HepG2 (cell line): ENCODE data around the gene STXBP2. TPM values are rescaled to one million over a fixed set of nuclear protein-coding genes. Genes with fewer than 3 reads are reported as not detected.

Source experiments
- ATAC-seq: fragments of 200-7000 bp; cut with Tn5 transposase; 3 replicates; pipeline ENCODE4 v1.9.1; 2020; ENCODE audit warnings: mild to moderate bottlenecking, moderate library complexity
- BruUV-seq: library from RNA; stranded (reverse); fragments of 400-500 nt; replicated peaks from 2 replicates; lab custom pipeline; 2021; lab: Mats Ljungman, UMichigan
- CTCF ChIA-PET: fragments of 300-600 bp; formaldehyde crosslinking; extraction: SDS; loops from one replicate; lab custom pipeline; 2021; ENCODE audit warnings: low total read pairs, inconsistent platforms, low intra/inter-chr PET ratio; lab: Yijun Ruan, JAX
- POLR2A ChIA-PET: fragments of 350-600 bp; sonication (Branson Sonifier 250); formaldehyde crosslinking; loops from one replicate; lab custom pipeline; 2020; ENCODE audit warnings: antibody characterized with exemption, inconsistent platforms; lab: Yijun Ruan, JAX
- DNase-seq: peaks from one replicate; pipeline ENCODE4 v3.0.0-alpha.2; 2015; ENCODE audit warnings: low spot score
- FAIRE-seq: peaks from 3 replicates; lab custom pipeline; 2011; peaks lifted over from hg19 to GRCh38; lab: Jason Lieb, UNC
- H2AFZ ChIP-seq: one replicate; pipeline ENCODE4 v1.6.1; 2011; ENCODE audit warnings: low read length, inconsistent platforms
- H3K27ac ChIP-seq: fragments of 300-600 bp; 3 replicates; pipeline ENCODE4 v1.8.0; 2011; ENCODE audit warnings: mixed run types, mild to moderate bottlenecking, mixed read lengths, low read length, inconsistent platforms; ENCODE audit not compliant: insufficient read depth; ENCODE audit errors: extremely low read length
- H3K27me3 ChIP-seq, 2 experiments: fragments of 200-600 bp in 1 of 2; 2 replicates in 1 of 2; 3 replicates in 1 of 2; pipeline versions ENCODE4 v1.6.0 to v1.8.0; 2011; ENCODE audit warnings: low read length in 2 of 2, mild to moderate bottlenecking in 2 of 2, moderate library complexity in 2 of 2, inconsistent platforms in 1 of 2; ENCODE audit not compliant: insufficient read depth in 2 of 2, control insufficient read depth in 1 of 2
- H3K36me3 ChIP-seq, 2 experiments: fragments of 200-600 bp in 1 of 2; replicated peaks in 1 of 2; 2 replicates in 1 of 2; 3 replicates in 1 of 2; pipeline versions ENCODE4 v1.5.1 to v1.8.0; 2011; ENCODE audit warnings: low read length in 2 of 2, inconsistent platforms in 1 of 2; ENCODE audit not compliant: insufficient read depth in 2 of 2, control insufficient read depth in 1 of 2
- H3K4me1 ChIP-seq: 2 replicates; pipeline ENCODE4 v1.5.1; 2012; ENCODE audit warnings: low read length, inconsistent platforms; ENCODE audit not compliant: insufficient read depth
- H3K4me2 ChIP-seq: 2 replicates; pipeline ENCODE4 v1.6.0; 2011; ENCODE audit warnings: low read depth, low read length, inconsistent platforms
- H3K4me3 ChIP-seq, 3 experiments: fragments of 200-600 bp in 1 of 3; sonication (generic), shearing (Covaris generic) in 1 of 3; replicated peaks in 1 of 3; 2 replicates each; pipeline ENCODE4 v1.5.1; 2011 to 2016; ENCODE audit warnings: low read length in 3 of 3, inconsistent platforms in 2 of 3, low read depth in 2 of 3, mild to moderate bottlenecking in 2 of 3, control low read depth in 1 of 3, mixed read lengths in 1 of 3; ENCODE audit not compliant: insufficient read depth in 1 of 3
- H3K79me2 ChIP-seq: one replicate; pipeline ENCODE4 v1.6.1; 2011; ENCODE audit warnings: low read length, inconsistent platforms; ENCODE audit not compliant: insufficient read depth
- H3K9ac ChIP-seq: 2 replicates; pipeline ENCODE4 v1.6.0; 2011; ENCODE audit warnings: mild to moderate bottlenecking, low read depth, low read length, inconsistent platforms; ENCODE audit not compliant: insufficient read depth
- H3K9me3 ChIP-seq: 2 replicates; pipeline ENCODE4 v1.5.1; 2012; ENCODE audit warnings: mild to moderate bottlenecking, low read length
- H4K20me1 ChIP-seq: 2 replicates; pipeline ENCODE4 v1.6.0; 2011; ENCODE audit warnings: inconsistent platforms, mild to moderate bottlenecking, low read length, moderate library complexity; ENCODE audit not compliant: insufficient read depth
- ATF7 ChIP-seq, 2 experiments: fragments of 450-650 bp in 1 of 2; sonication (generic) in 1 of 2; formaldehyde crosslinking in 1 of 2; IDR thresholded peaks; 2 replicates each; pipeline versions ENCODE4 v1.4.0 to v1.6.1; 2016 to 2020; ENCODE audit warnings: antibody characterized with exemption in 1 of 2, mild to moderate bottlenecking in 1 of 2, missing genetic modification reagents in 1 of 2
- BRCA1 ChIP-seq: sonication (generic); formaldehyde crosslinking; IDR thresholded peaks from 2 replicates; pipeline ENCODE4 v1.4.0; 2020; ENCODE audit warnings: missing genetic modification reagents
- CTCF ChIP-seq: sonication (generic); formaldehyde crosslinking; IDR thresholded peaks from 2 replicates; pipeline ENCODE4 v1.5.0; 2020; ENCODE audit warnings: mild to moderate bottlenecking, missing genetic modification reagents, moderate library complexity
- MYNN ChIP-seq: sonication (generic); formaldehyde crosslinking; IDR thresholded peaks from 2 replicates; pipeline ENCODE4 v1.4.0; 2020; ENCODE audit warnings: mild to moderate bottlenecking, low read depth, missing genetic modification reagents
- POLR2G ChIP-seq: fragments of 200-400 bp; formaldehyde crosslinking; IDR thresholded peaks from 2 replicates; pipeline ENCODE4 v1.6.1; 2018; ENCODE audit warnings: mild to moderate bottlenecking, low read depth, low read length, moderate library complexity
- REXO4 ChIP-seq: sonication (generic); formaldehyde crosslinking; IDR thresholded peaks from 2 replicates; pipeline ENCODE4 v1.8.0; 2022; ENCODE audit warnings: missing genetic modification reagents, mild to moderate bottlenecking, borderline replicate concordance
- TAF15 ChIP-seq: fragments of 200-400 bp; formaldehyde crosslinking; IDR thresholded peaks from one replicate; pipeline ENCODE4 v1.6.1; 2018; ENCODE audit warnings: mild to moderate bottlenecking, low read depth, low read length; ENCODE audit not compliant: poor library complexity, severe bottlenecking
- ZBTB26 ChIP-seq: IDR thresholded peaks from 2 replicates; pipeline ENCODE4 v1.6.1; 2016; ENCODE audit warnings: missing compliant biosample characterization, missing genetic modification reagents, borderline replicate concordance
- ZNF121 ChIP-seq: sonication (generic); formaldehyde crosslinking; IDR thresholded peaks from 2 replicates; pipeline ENCODE4 v1.5.0; 2020; ENCODE audit warnings: mild to moderate bottlenecking, missing genetic modification reagents
- ZNF274 ChIP-seq: sonication (generic); formaldehyde crosslinking; IDR thresholded peaks from 2 replicates; pipeline ENCODE4 v1.5.1; 2020; ENCODE audit warnings: mild to moderate bottlenecking, missing genetic modification reagents
- ZNF441 ChIP-seq: sonication (generic); formaldehyde crosslinking; IDR thresholded peaks from 2 replicates; pipeline ENCODE4 v1.7.0; 2021; ENCODE audit warnings: missing genetic modification reagents, borderline replicate concordance
- ZNF460 ChIP-seq: sonication (generic); formaldehyde crosslinking; IDR thresholded peaks from 2 replicates; pipeline ENCODE4 v1.5.1; 2020; ENCODE audit warnings: missing genetic modification reagents, mild to moderate bottlenecking, borderline replicate concordance
- ZNF501 ChIP-seq: sonication (generic); formaldehyde crosslinking; IDR thresholded peaks from 2 replicates; pipeline ENCODE4 v1.5.1; 2020; ENCODE audit warnings: mild to moderate bottlenecking, moderate library complexity, missing genetic modification reagents
- ZNF782 ChIP-seq: sonication (generic); formaldehyde crosslinking; IDR thresholded peaks from 2 replicates; pipeline ENCODE4 v1.4.0; 2020; ENCODE audit warnings: missing genetic modification reagents, mild to moderate bottlenecking, borderline replicate concordance
- WGBS: methylation state at CpG from one replicate; pipeline ENCODE4 v1.1.6; 2017; ENCODE audit warnings: low lambda C conversion rate; 5-methylcytosine and 5-hydroxymethylcytosine counted together
- in situ Hi-C: cut with HindIII; loops from 2 replicates; pipeline ENCODE4 v1.10.0; 2017; ENCODE audit warnings: low pct_unique_long_range_greater_than_20kb; ENCODE audit not compliant: extremely low pct_ligation_motif_present
- intact Hi-C: fragments of 100-400 bp; cut with micrococcal nuclease; formaldehyde crosslinking; loops from one replicate; pipeline ENCODE4 v1.10.0; 2022; ENCODE audit not compliant: unreplicated experiment
- polyA plus RNA-seq, 8 experiments: library from polyadenylated mRNA; depleted of rRNA in 3 of 8; stranded (reverse) in 7 of 8; unstranded in 1 of 8; fragments of >200 nt; fragmentation: Illumina TruSeq in 4 of 8; extraction: Trizol in 4 of 8; gene quantifications; 2 replicates each; pipeline versions ENCODE4 v1.2.1 to v1.2.3, GENCODE V29; 2011 to 2016; ENCODE audit warnings: low read depth in 4 of 8, missing spikeins in 1 of 8, mixed read lengths in 1 of 8; ENCODE audit not compliant: insufficient read depth in 1 of 8
- total RNA-seq, 5 experiments: library from RNA; depleted of rRNA; stranded (reverse); fragments of >200 nt; fragmentation: Illumina TruSeq; extraction: Trizol; gene quantifications; 2 replicates each; pipeline ENCODE4 v1.2.3, GENCODE V29; 2016; ENCODE audit warnings: low read depth in 1 of 5

Gene STXBP2
- total and polyA plus RNA-seq, 2 of the 13 experiments (the other 11 are each of a cell fraction or from before 2014, with no cell fraction given) = 22.8 to 40.1 TPM

- TF ChIP-seq CTCF (CRISPR knock-in tag) = peak; percentile 40
Observed at GRCh38 chr19:7597689-7598088, 39.2 kb upstream of the STXBP2 start (continued).

GRCh38 chr19:7598180-7598579 lies 38.7 kb upstream of the STXBP2 start:
- 73% methylated on average over 6 of the region's 6 CpGs for WGBS
- Histone ChIP-seq H3K27me3 (no peaks in the 10 kb centered on the region), H3K4me3 (no peak overlapping the region), H2AFZ (no peak overlapping the region), H3K4me1 (peaks cover 41% of the 10 kb centered on the region), H3K27ac (no peak overlapping the region), H3K9ac (no peak overlapping the region), H3K4me2 (no peak overlapping the region), H3K36me3 (peaks cover 2 to 13% of the 10 kb centered on the region in 2 experiments; a peak in 3 of 5 replicates), H3K9me3 (no peaks in the 10 kb centered on the region), H3K79me2 (peaks cover 51% of the 10 kb centered on the region), H4K20me1 (peaks cover 43% of the 10 kb centered on the region)
- intact Hi-C loops (no loop called here), in situ Hi-C loops (no loop called here)
- CTCF ChIA-PET = no interaction called here
- FAIRE-seq = no peak
- no peak for DNase-seq
- no peak for ATAC-seq
- POLR2A ChIA-PET = interaction anchor here (1.0 kb wide), 2 partner anchors 10 to 30 kb away, joined by 3 read pairs; no protein-coding TSS in a partner anchor
- BruUV-seq = no TSS peak
- TF ChIP-seq ZNF782 (CRISPR knock-in tag) (no peak), BRCA1 (no peak), REXO4 (no peak), ZNF501 (CRISPR knock-in tag) (no peak), POLR2G (no peak), ZNF460 (CRISPR knock-in tag) (no peak), ZNF441 (CRISPR knock-in tag) (no peak), ZNF121 (CRISPR knock-in tag) (no peak), ATF7 (IDR thresholded peaks at IDR 0.05) (no peak), ATF7 (CRISPR knock-in tag; IDR thresholded peaks at IDR 0.05) (no peak), ZBTB26 (no peak), ZNF274 (CRISPR knock-in tag) (no peak), MYNN (CRISPR knock-in tag) (no peak), TAF15 (no peak)
